Gastrocnemius medialis (tissue), 4 donors: Measurements from ENCODE around the gene DIPK1B. TPM values are rescaled to one million over a fixed set of nuclear protein-coding genes. Genes with fewer than 3 reads are reported as not detected.
A peak's percentile ranks its signal among the peaks of the same experiment; 100 is the strongest.

ENCODE experiments used
- ATAC-seq, 2 donors: fragments of 150-250 bp; one replicate each; pipeline ENCODE4 v1.9.1; 2016
- DNase-seq, 2 donors: peaks; one replicate each; pipeline ENCODE4 v3.0.0-alpha.2; 2019
- H3K27ac ChIP-seq, 4 donors: fragments of 200-600 bp; sonication (generic); 1 replicate in 1 of 4; 2 replicates in 3 of 4; pipeline ENCODE4 v1.5.1; 2016 to 2018; ENCODE audit warnings: mild to moderate bottlenecking in 2 of 4, moderate library complexity in 1 of 4
- H3K27me3 ChIP-seq, 3 donors: fragments of 200-600 bp; sonication (generic) in 2 of 3; 1 replicate in 1 of 3; 2 replicates in 2 of 3; pipeline versions ENCODE4 v1.5.1 to v1.6.0; 2016 to 2019; ENCODE audit warnings: mild to moderate bottlenecking in 1 of 3, moderate library complexity in 1 of 3
- H3K36me3 ChIP-seq, 2 donors: fragments of 200-600 bp; sonication (generic) in 1 of 2; one replicate each; pipeline ENCODE4 v1.5.1; 2017 to 2018
- H3K4me1 ChIP-seq, 2 donors: fragments of 200-600 bp; sonication (generic) in 1 of 2; one replicate each; pipeline ENCODE4 v1.5.1; 2016 to 2017; ENCODE audit warnings: mild to moderate bottlenecking in 2 of 2
- H3K4me3 ChIP-seq, 4 donors: fragments of 200-600 bp; sonication (generic) in 3 of 4; 1 replicate in 1 of 4; 2 replicates in 3 of 4; pipeline ENCODE4 v1.5.1; 2016 to 2019; ENCODE audit warnings: mild to moderate bottlenecking in 2 of 4
- H3K9me3 ChIP-seq, 3 donors: fragments of 200-600 bp; sonication (generic) in 2 of 3; 1 replicate in 1 of 3; 2 replicates in 2 of 3; pipeline ENCODE4 v1.5.1; 2016 to 2019
- CTCF ChIP-seq, 5 experiments: fragments of 450-650 bp in 3 of 5; fragments of 200-600 bp in 2 of 5; sonication (generic) in 2 of 5; IDR thresholded peaks in 4 of 5; conservative IDR thresholded peaks in 1 of 5; 1 replicate in 4 of 5; 2 replicates in 1 of 5; pipeline ENCODE4 v1.5.1; 2016 to 2019; ENCODE audit warnings: antibody characterized with exemption in 5 of 5, mild to moderate bottlenecking in 3 of 5, moderate library complexity in 3 of 5
- POLR2A ChIP-seq, 2 donors: fragments of 450-650 bp; IDR thresholded peaks; one replicate each; pipeline ENCODE4 v1.6.1; 2017; ENCODE audit warnings: antibody characterized with exemption in 2 of 2, mild to moderate bottlenecking in 2 of 2, moderate library complexity in 2 of 2
- in situ Hi-C, 4 donors: fragments of 200-750 bp; cut with MboI; loops; one replicate each; pipeline versions ENCODE4 v1.15.0 to v1.8.0; 2017; ENCODE audit warnings: low sequenced_read_pairs in 4 of 4
- intact Hi-C: fragments of 100-400 bp; cut with DNase I; formaldehyde crosslinking; loops from one replicate; pipeline ENCODE4 v1.15.1; 2023; ENCODE audit warnings: low total_unique reads
- total RNA-seq, 4 donors: library from RNA; depleted of rRNA; stranded (reverse); fragments of >200 nt; gene quantifications; one replicate each; pipeline versions ENCODE4 v1.1.0 to v1.2.3, GENCODE V29; 2016

DIPK1B gene
- total RNA-seq, 4 donors from 2014 or later = 1.8 to 4.6 (median 3.8) TPM

GRCh38 chr9:136740971-136741882 lies 28.9 kb downstream of the DIPK1B start:
- Histone ChIP-seq H3K36me3 (no peaks in the 10 kb centered on the region), H3K27me3 (peaks cover 28 to 42% (median 39%) of the 10 kb centered on the region in 3 donors), H3K9me3 (no peaks in the 10 kb centered on the region), H3K27ac (no peak overlapping the region), H3K4me1 (no peaks in the 10 kb centered on the region), H3K4me3 (peak overlapping the region in 2 of 4 donors; percentile 11 to 25)
- DNase-seq = no peak
- TF ChIP-seq CTCF (IDR thresholded peaks at IDR 0.05 in 4 of 5, conservative IDR thresholded peaks at IDR 0.05 in 1 of 5) (no peak), POLR2A (IDR thresholded peaks at IDR 0.05) (no peak)
- in situ Hi-C loops (no loop called here), intact Hi-C loops (no loop called here)
- ATAC-seq = no peak

GRCh38 chr9:136741883-136742571 lies 29.7 kb downstream of the DIPK1B start:
- H3K9me3 ChIP-seq = no peaks in the 10 kb centered on the region
- peak overlapping the region in 2 of 4 donors; percentile 11 to 25 for H3K4me3 ChIP-seq
- H3K27ac ChIP-seq = no peak overlapping the region
- in situ Hi-C loops (no loop called here), intact Hi-C loops (no loop called here)
- H3K27me3 ChIP-seq = peaks cover 28 to 42% (median 39%) of the 10 kb centered on the region in 3 donors
- TF ChIP-seq POLR2A (IDR thresholded peaks at IDR 0.05) (peak in 1 of 2 donors; percentile 16), CTCF (IDR thresholded peaks at IDR 0.05 in 4 of 5, conservative IDR thresholded peaks at IDR 0.05 in 1 of 5) (no peak)
- no peaks in the 10 kb centered on the region for H3K4me1 ChIP-seq
- DNase-seq (no peak), ATAC-seq (no peak)
- H3K36me3 ChIP-seq = no peaks in the 10 kb centered on the region

GRCh38 chr9:136742591-136743391 lies 30.4 kb downstream of the DIPK1B start, which contains the start of gene LCN10:
TSS of gene LCN10 (minus strand) at chr9:136742940. CDS start at chr9:136742903, 37 bp downstream.
- TF ChIP-seq POLR2A (IDR thresholded peaks at IDR 0.05) (no peak), CTCF (IDR thresholded peaks at IDR 0.05 in 4 of 5, conservative IDR thresholded peaks at IDR 0.05 in 1 of 5) (no peak)
- intact Hi-C loops = no loop called here
- Histone ChIP-seq H3K9me3 (no peaks in the 10 kb centered on the region), H3K36me3 (no peaks in the 10 kb centered on the region), H3K4me1 (no peaks in the 10 kb centered on the region), H3K27me3 (peaks cover 28 to 42% (median 39%) of the 10 kb centered on the region in 3 donors), H3K4me3 (peak within 1 kb of the TSS in 1 of 4 donors; percentile 25), H3K27ac (no peak within 1 kb of the TSS)
- in situ Hi-C loops = no loop called here
- ATAC-seq (no peak), DNase-seq (no peak)

- H3K9me3 ChIP-seq = no peaks in the 10 kb centered on the region
- no peaks in the 10 kb centered on the region for H3K36me3 ChIP-seq
- intact Hi-C loops (no loop called here), in situ Hi-C loops (no loop called here)
- H3K4me1 ChIP-seq = no peaks in the 10 kb centered on the region
- no peak for ATAC-seq
- H3K27ac ChIP-seq = no peak overlapping the region
- no peak for DNase-seq
- TF ChIP-seq CTCF (IDR thresholded peaks at IDR 0.05 in 4 of 5, conservative IDR thresholded peaks at IDR 0.05 in 1 of 5) = no peak
- no peak for TF ChIP-seq POLR2A (IDR thresholded peaks at IDR 0.05)
- no peak overlapping the region for H3K4me3 ChIP-seq
- H3K27me3 ChIP-seq = peaks cover 28 to 42% (median 39%) of the 10 kb centered on the region in 3 donors
These were observed 31.4 kb downstream of the DIPK1B start for GRCh38 chr9:136743639-136744211.
